IMR-90 (cell line): ENCODE results near the gene SHISAL1. TPM values are rescaled to one million over a fixed set of nuclear protein-coding genes. Genes with fewer than 3 reads are reported as not detected.

ENCODE experiments used
- ATAC-seq: fragments of 200-7000 bp; cut with Tn5 transposase; 2 replicates; pipeline ENCODE4 v1.9.1; 2020; ENCODE audit warnings: low read depth, mild to moderate bottlenecking, moderate library complexity
- BruUV-seq: library from RNA; stranded (reverse); fragments of 400-500 nt; replicated peaks from 2 replicates; lab custom pipeline; 2021; lab: Mats Ljungman, UMichigan
- CTCF ChIA-PET: fragments of 300-600 bp; formaldehyde crosslinking; extraction: SDS; loops from one replicate; lab custom pipeline; 2021; ENCODE audit warnings: antibody characterized with exemption; lab: Yijun Ruan, JAX
- POLR2A ChIA-PET: fragments of 300-600 bp; sonication (Branson Sonifier 250); formaldehyde crosslinking; loops from one replicate; lab custom pipeline; 2022; ENCODE audit warnings: antibody characterized with exemption; ENCODE audit not compliant: unreplicated experiment; lab: Charles Lee
- DNase-seq: peaks from one replicate; pipeline ENCODE4 v3.0.0; 2013
- H2AFZ ChIP-seq: replicated peaks from 2 replicates; pipeline ENCODE3; 2013; ENCODE audit warnings: low read length, mild to moderate bottlenecking; ENCODE audit not compliant: poor library complexity
- H2AK5ac ChIP-seq: 2 replicates; pipeline ENCODE4 v1.6.1; 2013; ENCODE audit warnings: low read depth, low read length, inconsistent platforms
- H2AK9ac ChIP-seq: replicated peaks from 2 replicates; pipeline ENCODE3; 2013; ENCODE audit warnings: mild to moderate bottlenecking, low read depth, low read length, moderate library complexity; ENCODE audit not compliant: poor library complexity
- H2BK120ac ChIP-seq: 2 replicates; pipeline ENCODE4 v1.6.1; 2013; ENCODE audit warnings: low read depth, low read length, inconsistent platforms
- H2BK15ac ChIP-seq: 3 replicates; pipeline ENCODE4 v1.6.1; 2013; ENCODE audit warnings: low read depth, low read length, inconsistent platforms
- H2BK20ac ChIP-seq: 2 replicates; pipeline ENCODE4 v1.6.1; 2013; ENCODE audit warnings: low read depth, mild to moderate bottlenecking, inconsistent platforms, low read length, moderate library complexity
- H2BK5ac ChIP-seq: 2 replicates; pipeline ENCODE4 v1.6.1; 2013; ENCODE audit warnings: mild to moderate bottlenecking, low read depth, low read length, inconsistent platforms; ENCODE audit not compliant: poor library complexity, severe bottlenecking
- H3K14ac ChIP-seq: replicated peaks from 2 replicates; pipeline ENCODE4 v1.6.1; 2013; ENCODE audit warnings: low read depth, low read length, inconsistent platforms
- H3K18ac ChIP-seq: 2 replicates; pipeline ENCODE4 v1.6.1; 2013; ENCODE audit warnings: low read depth, low read length, control low read depth
- H3K23ac ChIP-seq: 2 replicates; pipeline ENCODE4 v1.6.1; 2013; ENCODE audit warnings: low read depth, low read length, inconsistent platforms
- H3K27ac ChIP-seq: 2 replicates; pipeline ENCODE4 v1.5.1; 2013; ENCODE audit warnings: mild to moderate bottlenecking, control low read depth, low read length; ENCODE audit not compliant: insufficient read depth
- H3K27me3 ChIP-seq: 2 replicates; pipeline ENCODE4 v1.6.1; 2013; ENCODE audit warnings: low read length; ENCODE audit not compliant: control insufficient read depth, insufficient read depth
- H3K36me3 ChIP-seq: 2 replicates; pipeline ENCODE4 v1.6.1; 2013; ENCODE audit warnings: low read length, mixed read lengths; ENCODE audit not compliant: control insufficient read depth, insufficient read depth
- H3K4ac ChIP-seq: 2 replicates; pipeline ENCODE4 v1.6.1; 2013; ENCODE audit warnings: low read depth, low read length, inconsistent platforms
- H3K4me1 ChIP-seq: 2 replicates; pipeline ENCODE4 v1.6.1; 2013; ENCODE audit warnings: low read length, mixed read lengths; ENCODE audit not compliant: control insufficient read depth, insufficient read depth
- H3K4me2 ChIP-seq: 2 replicates; pipeline ENCODE4 v1.6.1; 2013; ENCODE audit warnings: low read depth, mild to moderate bottlenecking, control low read depth, low read length, moderate library complexity
- H3K4me3 ChIP-seq: 2 replicates; pipeline ENCODE4 v1.5.1; 2013; ENCODE audit warnings: low read depth, mild to moderate bottlenecking, control low read depth, low read length, moderate library complexity; ENCODE audit not compliant: insufficient read depth
- H3K56ac ChIP-seq: 2 replicates; pipeline ENCODE4 v1.6.1; 2013; ENCODE audit warnings: low read length, inconsistent platforms; ENCODE audit not compliant: insufficient read depth; ENCODE audit errors: extremely low read depth
- H3K79me1 ChIP-seq, 2 experiments: 2 replicates each; pipeline ENCODE4 v1.6.1; 2013; ENCODE audit warnings: low read length in 2 of 2, inconsistent platforms in 1 of 2, low read depth in 1 of 2
- H3K9ac ChIP-seq: 2 replicates; pipeline ENCODE4 v1.6.1; 2013; ENCODE audit warnings: low read depth, low read length, control low read depth
- H3K9me1 ChIP-seq: 2 replicates; pipeline ENCODE4 v1.6.1; 2013; ENCODE audit warnings: low read length, inconsistent platforms; ENCODE audit not compliant: insufficient read depth
- H3K9me3 ChIP-seq: 2 replicates; pipeline ENCODE4 v1.6.1; 2013; ENCODE audit warnings: low read length; ENCODE audit not compliant: control insufficient read depth, insufficient read depth
- H4K20me1 ChIP-seq: 2 replicates; pipeline ENCODE4 v1.6.1; 2013; ENCODE audit warnings: low read length, inconsistent platforms; ENCODE audit not compliant: insufficient read depth
- H4K5ac ChIP-seq: 2 replicates; pipeline ENCODE4 v1.6.1; 2013; ENCODE audit warnings: mild to moderate bottlenecking, low read depth, low read length, control low read depth
- H4K8ac ChIP-seq, 2 experiments: 2 replicates each; pipeline ENCODE4 v1.6.1; 2013; ENCODE audit warnings: low read depth in 2 of 2, low read length in 2 of 2, control low read depth in 1 of 2, inconsistent platforms in 1 of 2
- H4K91ac ChIP-seq: 2 replicates; pipeline ENCODE4 v1.6.1; 2013; ENCODE audit warnings: low read depth, low read length, inconsistent platforms; ENCODE audit not compliant: insufficient read depth
- CEBPB ChIP-seq: IDR thresholded peaks from 2 replicates; pipeline ENCODE4 v1.6.1; 2012; ENCODE audit warnings: low read depth, low read length, improper control_type of control experiment
- FOS ChIP-seq: fragments of 150-350 bp; IDR thresholded peaks from 2 replicates; pipeline ENCODE4 v1.6.1; 2016; ENCODE audit warnings: low read depth, low read length
- MAFK ChIP-seq: IDR thresholded peaks from 2 replicates; pipeline ENCODE4 v1.6.1; 2012; ENCODE audit warnings: low read depth, low read length, improper control_type of control experiment
- MAZ ChIP-seq: IDR thresholded peaks from 2 replicates; pipeline ENCODE4 v1.6.1; 2012; ENCODE audit warnings: low read depth, mild to moderate bottlenecking, low read length, improper control_type of control experiment, moderate library complexity, borderline replicate concordance
- POLR2A ChIP-seq: IDR thresholded peaks from 2 replicates; pipeline ENCODE4 v1.6.1; 2012; ENCODE audit warnings: mild to moderate bottlenecking, low read depth, low read length
- RAD21 ChIP-seq: IDR thresholded peaks from 2 replicates; pipeline ENCODE4 v1.6.1; 2012; ENCODE audit warnings: low read length, improper control_type of control experiment
- RCOR1 ChIP-seq: IDR thresholded peaks from 2 replicates; pipeline ENCODE4 v1.6.1; 2012; ENCODE audit warnings: mild to moderate bottlenecking, low read length, improper control_type of control experiment; ENCODE audit not compliant: insufficient replicate concordance
- SMC3 ChIP-seq: fragments of 150-350 bp; IDR thresholded peaks from 2 replicates; pipeline ENCODE4 v1.6.1; 2016; ENCODE audit warnings: low read depth, mild to moderate bottlenecking, antibody characterized with exemption, low read length, moderate library complexity
- WGBS, 2 experiments: methylation state at CpG; one replicate each; pipeline versions ENCODE4 v1.1.5 to v1.1.7; 2013; ENCODE audit warnings: missing lambda C conversion rate in 2 of 2; ENCODE audit not compliant: insufficient read length in 1 of 2; ENCODE audit errors: extremely low coverage in 2 of 2; 5-methylcytosine and 5-hydroxymethylcytosine counted together
- dilution Hi-C: fragments of 300-500 bp; cut with HindIII; formaldehyde crosslinking; loops from one replicate; pipeline ENCODE4 v1.14.3; 2018; ENCODE audit warnings: low sequenced_read_pairs; ENCODE audit not compliant: unreplicated experiment
- in situ Hi-C: fragments of 300-500 bp; cut with MboI; formaldehyde crosslinking; loops from 3 replicates; pipeline ENCODE4 v1.14.3; 2019; ENCODE audit warnings: low sequenced_read_pairs, inconsistent platforms, mixed read lengths
- intact Hi-C: fragments of 100-400 bp; cut with micrococcal nuclease; formaldehyde crosslinking; loops from 2 replicates; pipeline ENCODE4 v1.10.0; 2022
- polyA plus RNA-seq, 3 experiments: library from polyadenylated mRNA; depleted of rRNA; stranded (reverse); fragments of >200 nt; gene quantifications; 2 replicates each; pipeline ENCODE4 v1.2.3, GENCODE V29; 2012; ENCODE audit warnings: low replicate concordance in 1 of 3
- total RNA-seq: library from RNA; depleted of rRNA; stranded (reverse); fragments of >200 nt; gene quantifications from 2 replicates; pipeline ENCODE4 v1.2.3, GENCODE V29; 2012
- TF ChIP-seq, protein P1 (sequence below): fragments of 150-350 bp; IDR thresholded peaks from 2 replicates; pipeline ENCODE4 v1.6.1; 2017; ENCODE audit warnings: mild to moderate bottlenecking, antibody characterized with exemption, low read length, low read depth

Gene SHISAL1
- total and polyA plus RNA-seq, 2 of the 4 experiments (the other 2 are of a cell fraction): 1.0 to 1.4 TPM

DNA sequence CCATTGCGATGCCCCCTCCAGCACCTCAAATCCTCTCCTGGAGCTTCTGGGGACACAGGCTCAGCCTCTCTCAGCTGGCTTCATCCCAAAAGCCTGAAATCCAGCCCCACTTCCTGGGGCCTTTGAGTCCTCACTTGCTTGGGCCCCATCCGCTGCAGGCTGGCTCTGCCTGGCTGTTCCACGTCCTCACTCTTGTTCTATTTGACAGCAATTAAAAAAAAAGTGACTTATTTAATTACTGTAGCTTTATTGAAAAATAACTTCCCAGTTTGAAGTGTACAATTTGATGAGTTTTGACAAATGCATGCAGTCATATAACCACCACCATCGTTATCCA is 104.8 kb downstream of the SHISAL1 start:
- no peak for TF ChIP-seq MAFK
- TF ChIP-seq MAZ: no peak
- TF ChIP-seq RCOR1: no peak
- TF ChIP-seq, protein P1, sequence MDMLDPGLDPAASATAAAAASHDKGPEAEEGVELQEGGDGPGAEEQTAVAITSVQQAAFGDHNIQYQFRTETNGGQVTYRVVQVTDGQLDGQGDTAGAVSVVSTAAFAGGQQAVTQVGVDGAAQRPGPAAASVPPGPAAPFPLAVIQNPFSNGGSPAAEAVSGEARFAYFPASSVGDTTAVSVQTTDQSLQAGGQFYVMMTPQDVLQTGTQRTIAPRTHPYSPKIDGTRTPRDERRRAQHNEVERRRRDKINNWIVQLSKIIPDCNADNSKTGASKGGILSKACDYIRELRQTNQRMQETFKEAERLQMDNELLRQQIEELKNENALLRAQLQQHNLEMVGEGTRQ: no peak
- no peak for TF ChIP-seq POLR2A
- no peak for TF ChIP-seq FOS
- no peak for TF ChIP-seq CEBPB
- no peak for TF ChIP-seq SMC3
- TF ChIP-seq RAD21: no peak
- no peak overlapping the region for H4K8ac ChIP-seq
- peaks cover 10% of the 10 kb centered on the region; the same call in 1 of the 2 replicates for H3K4me1 ChIP-seq
- H3K79me1 ChIP-seq: no peaks in the 10 kb centered on the region
- peaks cover 5% of the 10 kb centered on the region; the same call in 1 of the 2 replicates for H3K9me3 ChIP-seq
- dilution Hi-C loops: no loop called here
- no peak overlapping the region for H2AK9ac ChIP-seq
- ATAC-seq: no peak
- no peak overlapping the region for H2BK120ac ChIP-seq
- no peak overlapping the region for H3K4me3 ChIP-seq
- no TSS peak for BruUV-seq
- intact Hi-C loops: no loop called here
- no peak overlapping the region for H3K4ac ChIP-seq
- H2AK5ac ChIP-seq: no peak overlapping the region
- H2AFZ ChIP-seq: no peak overlapping the region
- H3K9me1 ChIP-seq: no peaks in the 10 kb centered on the region
- no peak overlapping the region for H4K5ac ChIP-seq
- ChIA-PET POLR2A (no interaction called here), CTCF (no interaction called here)
- H4K91ac ChIP-seq: no peak overlapping the region
- no peak overlapping the region for H2BK15ac ChIP-seq
- H3K36me3 ChIP-seq: no peaks in the 10 kb centered on the region
- in situ Hi-C loops: no loop called here
- H3K27ac ChIP-seq: no peak overlapping the region
- no CpG with 5 or more reads among the region's 4 CpGs for WGBS, 2 experiments
- H4K20me1 ChIP-seq: no peaks in the 10 kb centered on the region
- no peak overlapping the region for H3K18ac ChIP-seq
- H2BK20ac ChIP-seq: no peak overlapping the region
- H2BK5ac ChIP-seq: no peak overlapping the region
- no peak overlapping the region for H3K56ac ChIP-seq
- H3K9ac ChIP-seq: no peak overlapping the region
- no peak overlapping the region for H3K4me2 ChIP-seq
- H3K23ac ChIP-seq: no peak overlapping the region
- H3K14ac ChIP-seq: no peak overlapping the region
- DNase-seq: no peak
- H3K27me3 ChIP-seq: peaks cover 3% of the 10 kb centered on the region; the same call in 1 of the 2 replicates
